Breast epithelium (tissue), 4 donors: Measurements from ENCODE around the gene NOL4L. TPM values are rescaled to one million over a fixed set of nuclear protein-coding genes. Genes with fewer than 3 reads are reported as not detected.

Source experiments
- DNase-seq, 2 donors: peaks; one replicate each; pipeline ENCODE4 v3.0.0-alpha.2; 2019; ENCODE audit warnings: low spot score in 2 of 2
- H3K27ac ChIP-seq, 2 donors: fragments of 200-600 bp; sonication (generic) in 1 of 2; one replicate each; pipeline ENCODE4 v1.5.1; 2016 to 2019; ENCODE audit warnings: mild to moderate bottlenecking in 1 of 2
- H3K27me3 ChIP-seq, 2 donors: fragments of 200-600 bp; sonication (generic) in 1 of 2; one replicate each; pipeline versions ENCODE4 v1.5.1 to v1.6.0; 2017 to 2019; ENCODE audit warnings: control low read depth in 1 of 2, mild to moderate bottlenecking in 1 of 2
- H3K36me3 ChIP-seq: fragments of 200-600 bp; one replicate; pipeline ENCODE4 v1.5.1; 2019
- H3K4me1 ChIP-seq, 2 donors: fragments of 200-600 bp; sonication (generic); one replicate each; pipeline ENCODE4 v1.5.1; 2016 to 2019; ENCODE audit warnings: control low read depth in 1 of 2
- H3K4me3 ChIP-seq, 3 donors: fragments of 200-600 bp; sonication (generic); 1 replicate in 2 of 3; 2 replicates in 1 of 3; pipeline ENCODE4 v1.5.1; 2016 to 2019; ENCODE audit warnings: mild to moderate bottlenecking in 3 of 3, moderate library complexity in 2 of 3
- H3K9me3 ChIP-seq, 2 donors: fragments of 200-600 bp; sonication (generic) in 1 of 2; one replicate each; pipeline ENCODE4 v1.5.1; 2016 to 2019; ENCODE audit warnings: control low read depth in 1 of 2
- POLR2A ChIP-seq: fragments of 450-650 bp; IDR thresholded peaks from one replicate; pipeline ENCODE4 v1.6.1; 2016; ENCODE audit warnings: antibody characterized with exemption, mild to moderate bottlenecking, moderate library complexity
- POLR2AphosphoS5 ChIP-seq, 3 donors: sonication (generic); formaldehyde crosslinking; IDR thresholded peaks; one replicate each; pipeline ENCODE4 v1.6.1; 2017; ENCODE audit warnings: antibody characterized with exemption in 3 of 3
- intact Hi-C: fragments of 100-400 bp; cut with DNase I; formaldehyde crosslinking; loops from one replicate; pipeline ENCODE4 v1.15.1; 2023; ENCODE audit warnings: low total_unique reads
- total RNA-seq, 3 donors: library from RNA; depleted of rRNA; stranded (reverse); fragments of >200 nt; gene quantifications; one replicate each; pipeline ENCODE4 v1.1.0, GENCODE V29; 2016
- TF ChIP-seq, protein P1 (sequence below), 3 donors: fragments of 450-650 bp; IDR thresholded peaks; one replicate each; pipeline ENCODE4 v1.5.1; 2016 to 2017; ENCODE audit warnings: antibody characterized with exemption in 3 of 3, mild to moderate bottlenecking in 3 of 3, moderate library complexity in 3 of 3

The NOL4L gene
- total RNA-seq, 3 donors from 2014 or later: 3.7 to 18.4 (median 15.8) TPM

DNA sequence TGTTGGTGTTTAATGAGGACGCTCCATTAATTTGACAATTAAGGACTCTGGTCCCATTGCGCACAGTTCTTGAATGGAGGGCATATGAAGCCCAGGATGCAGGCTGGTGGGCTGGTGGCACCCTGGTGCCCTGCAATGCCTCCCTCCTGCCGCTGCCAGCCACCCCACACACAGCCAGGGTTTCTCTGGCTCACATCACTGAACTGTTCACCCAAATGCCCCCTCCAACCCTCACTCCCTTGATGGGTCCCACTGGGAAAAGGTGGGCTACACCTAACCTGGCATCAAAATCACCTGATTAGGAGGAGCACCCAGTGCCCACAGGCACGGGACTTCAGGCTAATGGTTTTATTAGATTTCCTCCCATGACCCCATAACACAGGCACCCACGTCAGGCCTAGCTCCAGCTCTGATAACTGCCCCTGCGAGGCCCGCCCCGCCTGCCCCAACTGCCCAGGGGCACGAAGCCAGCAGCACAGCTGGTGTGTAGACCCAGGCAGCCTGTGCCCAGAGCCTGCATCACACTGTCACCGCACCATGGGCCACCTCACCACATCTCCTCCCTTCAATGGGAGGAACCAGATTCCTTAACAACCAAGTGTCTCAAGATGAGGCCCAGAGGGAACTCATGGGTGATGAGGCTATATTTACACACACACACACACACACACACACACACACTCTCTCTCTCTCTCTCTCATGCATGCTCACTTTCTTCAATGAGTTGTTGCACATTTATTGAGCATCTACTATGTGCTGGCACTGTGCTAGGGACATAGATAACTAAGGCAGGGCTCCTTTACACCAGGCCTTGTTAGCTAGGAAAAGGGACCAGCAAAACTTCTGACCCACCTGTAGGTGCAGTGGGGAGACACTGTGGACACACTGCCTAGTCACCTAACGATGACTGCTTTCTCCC, 107.3 kb downstream of the NOL4L start:
- Histone ChIP-seq H3K27me3 (no peaks in the 10 kb centered on the region), H3K9me3 (no peaks in the 10 kb centered on the region), H3K36me3 (no peaks in the 10 kb centered on the region), H3K4me3 (no peak overlapping the region), H3K4me1 (peaks cover 16 to 31% of the 10 kb centered on the region in 2 donors), H3K27ac (peak overlapping the region; percentile 87 to 95)
- TF ChIP-seq, protein P1, sequence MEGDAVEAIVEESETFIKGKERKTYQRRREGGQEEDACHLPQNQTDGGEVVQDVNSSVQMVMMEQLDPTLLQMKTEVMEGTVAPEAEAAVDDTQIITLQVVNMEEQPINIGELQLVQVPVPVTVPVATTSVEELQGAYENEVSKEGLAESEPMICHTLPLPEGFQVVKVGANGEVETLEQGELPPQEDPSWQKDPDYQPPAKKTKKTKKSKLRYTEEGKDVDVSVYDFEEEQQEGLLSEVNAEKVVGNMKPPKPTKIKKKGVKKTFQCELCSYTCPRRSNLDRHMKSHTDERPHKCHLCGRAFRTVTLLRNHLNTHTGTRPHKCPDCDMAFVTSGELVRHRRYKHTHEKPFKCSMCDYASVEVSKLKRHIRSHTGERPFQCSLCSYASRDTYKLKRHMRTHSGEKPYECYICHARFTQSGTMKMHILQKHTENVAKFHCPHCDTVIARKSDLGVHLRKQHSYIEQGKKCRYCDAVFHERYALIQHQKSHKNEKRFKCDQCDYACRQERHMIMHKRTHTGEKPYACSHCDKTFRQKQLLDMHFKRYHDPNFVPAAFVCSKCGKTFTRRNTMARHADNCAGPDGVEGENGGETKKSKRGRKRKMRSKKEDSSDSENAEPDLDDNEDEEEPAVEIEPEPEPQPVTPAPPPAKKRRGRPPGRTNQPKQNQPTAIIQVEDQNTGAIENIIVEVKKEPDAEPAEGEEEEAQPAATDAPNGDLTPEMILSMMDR (IDR thresholded peaks at IDR 0.05): no peak
- TF ChIP-seq POLR2A (no peak), POLR2AphosphoS5 (IDR thresholded peaks at IDR 0.05) (no peak)
- intact Hi-C loops: no loop called here
- no peak for DNase-seq

DNA sequence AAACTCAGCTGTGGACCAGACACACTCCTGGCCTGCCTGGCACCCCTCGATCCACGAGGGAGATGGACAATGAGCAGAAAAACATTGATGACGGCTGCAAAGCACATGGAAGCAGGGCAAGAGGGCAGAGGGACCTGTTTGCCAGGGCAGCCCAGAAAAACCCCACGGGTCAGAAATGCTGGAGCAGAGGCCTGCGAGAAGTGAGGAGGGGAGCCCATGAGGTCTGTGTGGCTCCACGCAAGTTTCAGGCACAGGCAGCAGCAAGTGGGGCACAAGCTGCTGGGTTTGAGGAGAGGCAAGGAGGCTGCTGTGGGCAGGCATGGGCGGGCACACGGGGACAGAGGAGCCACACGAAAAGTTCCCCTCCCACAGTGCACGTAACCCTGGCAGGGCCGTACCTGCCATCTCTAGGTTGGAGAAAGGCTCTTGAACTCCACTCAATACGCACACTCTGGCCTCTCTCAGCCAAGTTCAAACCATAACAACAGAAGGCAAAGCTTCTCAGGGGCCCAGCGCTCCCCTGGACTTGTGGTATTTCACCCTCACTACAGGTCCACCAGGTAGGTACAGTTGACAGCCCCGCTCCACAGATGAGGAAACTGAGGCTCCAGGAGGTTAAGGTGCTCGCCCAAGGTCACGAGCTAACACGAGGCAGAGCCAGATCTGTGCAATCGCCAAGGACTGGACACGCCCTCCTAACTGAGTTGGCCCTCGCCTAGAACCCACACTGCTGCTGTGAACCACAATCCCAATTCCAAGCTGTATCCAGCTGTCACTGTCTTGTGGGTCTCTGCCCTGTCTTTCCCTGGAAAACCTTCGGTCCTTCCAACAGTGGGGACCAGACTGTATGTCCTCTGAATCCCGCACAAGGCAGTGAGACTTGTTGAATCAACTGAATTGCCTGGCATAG, 108.2 kb downstream of the NOL4L start:
- no peak for DNase-seq
- Histone ChIP-seq H3K36me3 (no peaks in the 10 kb centered on the region), H3K4me3 (peak overlapping the region in 1 of 3 donors; percentile 67), H3K9me3 (no peaks in the 10 kb centered on the region), H3K27me3 (no peaks in the 10 kb centered on the region), H3K27ac (peak overlapping the region; percentile 87 to 95), H3K4me1 (peaks cover 16 to 31% of the 10 kb centered on the region in 2 donors)
- TF ChIP-seq POLR2A: no peak
- TF ChIP-seq POLR2AphosphoS5 (IDR thresholded peaks at IDR 0.05): no peak
- TF ChIP-seq, protein P1 (IDR thresholded peaks at IDR 0.05): no peak
- intact Hi-C loops: no loop called here

DNA sequence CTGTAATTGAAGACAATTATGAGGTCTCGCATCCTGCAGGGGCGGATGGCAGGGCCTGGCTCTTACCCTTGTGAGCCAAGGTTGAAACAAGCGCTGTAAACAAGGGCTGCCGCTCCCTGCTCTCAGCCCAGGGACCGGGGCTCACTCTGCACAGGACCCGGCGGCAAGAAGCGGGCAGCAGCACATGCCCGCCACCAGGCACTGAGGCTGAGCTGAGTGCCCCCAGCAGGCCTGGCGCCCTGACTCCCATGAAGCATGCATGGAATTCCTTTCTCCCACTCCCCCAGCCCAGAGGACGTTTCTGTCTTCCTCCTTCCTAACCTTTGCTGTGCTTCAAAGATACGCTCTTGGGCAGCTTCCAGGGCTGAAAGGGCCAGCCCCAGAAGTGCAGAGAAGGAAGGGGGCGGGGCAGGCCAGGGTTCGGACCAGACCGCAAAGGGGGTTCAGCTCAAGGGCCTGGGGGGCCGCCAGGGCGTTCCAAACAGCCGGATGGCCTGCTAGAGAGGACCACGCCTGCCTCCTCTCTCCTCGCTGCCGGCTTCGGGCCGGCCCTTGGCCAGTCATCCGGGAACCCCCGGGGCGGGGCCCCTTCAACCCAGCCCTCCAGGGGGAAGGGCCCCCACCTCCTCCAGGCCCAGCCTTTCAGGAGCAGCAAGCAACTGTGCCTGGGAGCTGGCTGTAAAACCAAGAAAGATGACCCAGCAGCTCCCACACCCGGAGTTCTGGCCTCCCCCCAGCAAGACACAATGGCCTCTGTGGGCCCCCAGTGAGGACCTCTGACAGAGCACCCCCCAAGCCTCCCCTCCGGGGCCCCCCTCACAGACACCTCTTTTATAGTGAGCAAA, 109.9 kb downstream of the NOL4L start:
- no peaks in the 10 kb centered on the region for H3K27me3 ChIP-seq
- no peaks in the 10 kb centered on the region for H3K36me3 ChIP-seq
- TF ChIP-seq, protein P1 (IDR thresholded peaks at IDR 0.05): no peak
- TF ChIP-seq POLR2A: no peak
- peak in 2 of 3 donors; percentile 3 to 9 for TF ChIP-seq POLR2AphosphoS5 (IDR thresholded peaks at IDR 0.05)
- peak; percentile 63 to 69 for DNase-seq
- H3K4me1 ChIP-seq: peaks cover 11 to 31% of the 10 kb centered on the region in 2 donors
- H3K9me3 ChIP-seq: no peaks in the 10 kb centered on the region
- intact Hi-C loops: no loop called here
- peak overlapping the region; percentile 87 to 95 for H3K27ac ChIP-seq
- peak overlapping the region; percentile 32 to 67 (median 46) for H3K4me3 ChIP-seq

DNA sequence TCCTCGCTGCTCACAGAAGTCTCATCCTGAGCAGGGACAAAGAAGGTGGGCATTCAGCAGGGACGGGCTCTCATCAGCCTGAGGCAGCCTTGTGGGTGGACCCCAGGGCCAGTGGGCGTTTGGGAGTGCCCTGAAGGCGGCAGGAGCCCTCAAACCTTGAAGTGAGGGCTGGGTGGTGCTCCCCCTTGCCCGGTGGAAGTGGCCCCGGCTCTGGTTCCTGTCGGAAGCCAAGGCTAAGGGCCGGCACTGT, 110.5 kb downstream of the NOL4L start:
- no peaks in the 10 kb centered on the region for H3K9me3 ChIP-seq
- peak in 1 of 3 donors; percentile 3 for TF ChIP-seq POLR2AphosphoS5 (IDR thresholded peaks at IDR 0.05)
- TF ChIP-seq POLR2A: no peak
- TF ChIP-seq, protein P1 (IDR thresholded peaks at IDR 0.05): no peak
- H3K36me3 ChIP-seq: no peaks in the 10 kb centered on the region
- peaks cover 11 to 31% of the 10 kb centered on the region in 2 donors for H3K4me1 ChIP-seq
- H3K4me3 ChIP-seq: peak overlapping the region; percentile 32 to 67 (median 46)
- intact Hi-C loops: no loop called here
- no peak for DNase-seq
- H3K27me3 ChIP-seq: no peaks in the 10 kb centered on the region
- H3K27ac ChIP-seq: peak overlapping the region; percentile 87 to 95
